GM18508 (cell line): ENCODE data around the gene RIT2.

Experiments used
- ATAC-seq: cut with Tn5 transposase; IDR thresholded peaks from one replicate; pipeline ENCODE4 v1.9.1; 2021; ENCODE audit warnings: moderate number of reproducible peaks; ENCODE audit not compliant: insufficient read depth, unreplicated experiment

Gene RIT2

GRCh38 chr18:42941021-42941420 lies 174.5 kb downstream of the RIT2 start:
- ATAC-seq, result no peak

GRCh38 chr18:42937436-42937835 lies 178.0 kb downstream of the RIT2 start:
- no peak for ATAC-seq

- ATAC-seq, result peak; percentile 80
Observed at GRCh38 chr18:42936289-42936688, 179.2 kb downstream of the RIT2 start.

- no peak for ATAC-seq
Observed at GRCh38 chr18:42931491-42931890, 184.0 kb downstream of the RIT2 start.

GRCh38 chr18:42929857-42930256 lies 185.6 kb downstream of the RIT2 start:
- ATAC-seq, result no peak

DNA sequence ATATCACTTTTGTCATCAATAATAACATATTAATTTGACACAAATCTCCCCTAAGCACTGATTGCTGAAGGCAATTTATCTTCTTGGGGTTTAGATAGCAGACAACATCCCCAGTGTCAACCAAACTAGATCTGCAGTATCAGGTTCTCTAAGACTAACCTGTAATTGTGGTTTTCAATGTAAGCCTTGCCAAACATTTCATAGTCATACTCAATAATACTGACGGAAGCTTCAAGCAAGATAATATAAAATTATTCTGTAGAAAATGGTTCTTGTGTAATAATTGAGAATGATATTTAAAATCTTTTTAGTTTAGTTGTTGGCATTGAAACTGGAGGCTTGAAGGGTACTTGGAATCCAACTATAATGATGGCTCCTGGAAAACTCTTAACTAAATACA lies 186.3 kb downstream of the RIT2 start:
- ATAC-seq, result no peak

DNA sequence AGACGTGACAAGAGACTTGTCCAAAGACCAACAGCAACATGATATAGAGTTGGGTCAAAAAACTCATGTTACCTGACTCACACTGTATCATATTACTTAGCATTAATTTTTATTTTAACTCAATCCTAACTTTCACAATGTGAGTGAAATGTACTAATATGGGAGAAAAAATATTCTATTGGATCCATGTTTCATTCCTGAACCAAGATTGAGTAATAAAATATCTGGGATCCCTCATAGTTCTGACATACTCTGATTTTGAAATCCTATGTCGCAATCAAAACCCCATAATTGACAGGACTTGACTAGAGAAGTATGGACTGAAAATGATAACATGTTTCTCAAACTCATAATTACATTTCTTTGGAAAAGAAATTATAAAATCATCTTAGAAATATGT lies 190.4 kb downstream of the RIT2 start:
- no peak for ATAC-seq

- no peak for ATAC-seq
Observed at GRCh38 chr18:42922363-42922762, 193.1 kb downstream of the RIT2 start.

GRCh38 chr18:42921226-42921737 lies 194.2 kb downstream of the RIT2 start:
- no peak for ATAC-seq

GRCh38 chr18:42920621-42921020 lies 194.9 kb downstream of the RIT2 start:
- ATAC-seq, result no peak

GRCh38 chr18:42915299-42915698 lies 200.2 kb downstream of the RIT2 start:
- ATAC-seq, result no peak

DNA sequence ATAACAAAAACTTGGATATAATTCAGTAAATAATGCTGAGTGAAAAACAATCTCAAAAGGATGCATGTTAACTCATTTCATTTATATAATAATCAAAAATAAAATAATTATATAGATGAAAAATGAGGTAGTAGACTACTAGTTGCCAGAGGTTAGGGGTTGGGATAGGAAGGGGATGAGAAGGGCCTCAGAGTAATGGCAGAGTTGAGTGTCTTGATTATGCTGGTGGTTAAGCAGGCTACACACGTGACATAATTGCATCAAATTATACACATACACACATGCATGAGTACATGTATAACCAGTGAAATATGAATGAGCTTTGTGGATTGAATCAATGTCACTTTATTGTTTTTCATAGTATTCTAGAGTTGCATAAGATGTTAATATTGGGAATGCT lies 201.0 kb downstream of the RIT2 start:
- no peak for ATAC-seq

DNA sequence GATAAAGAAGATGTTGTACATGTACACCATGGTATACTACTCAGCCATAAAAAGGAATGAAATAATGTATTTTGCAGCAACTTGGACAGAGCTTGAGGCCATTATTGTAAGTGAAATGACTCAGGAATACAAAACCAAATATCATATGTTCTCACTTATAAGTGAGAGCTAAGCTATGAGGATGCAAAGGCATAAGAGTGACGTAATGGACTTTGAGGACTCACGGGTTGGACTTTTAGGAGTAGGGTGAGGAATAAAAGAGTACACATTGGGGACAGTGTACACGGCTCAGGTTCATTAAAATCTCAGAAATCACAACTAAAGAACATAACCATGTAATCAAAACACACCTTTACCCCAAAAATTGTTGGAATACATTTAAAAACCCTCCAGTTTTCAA lies 206.4 kb downstream of the RIT2 start:
- ATAC-seq, result no peak

DNA sequence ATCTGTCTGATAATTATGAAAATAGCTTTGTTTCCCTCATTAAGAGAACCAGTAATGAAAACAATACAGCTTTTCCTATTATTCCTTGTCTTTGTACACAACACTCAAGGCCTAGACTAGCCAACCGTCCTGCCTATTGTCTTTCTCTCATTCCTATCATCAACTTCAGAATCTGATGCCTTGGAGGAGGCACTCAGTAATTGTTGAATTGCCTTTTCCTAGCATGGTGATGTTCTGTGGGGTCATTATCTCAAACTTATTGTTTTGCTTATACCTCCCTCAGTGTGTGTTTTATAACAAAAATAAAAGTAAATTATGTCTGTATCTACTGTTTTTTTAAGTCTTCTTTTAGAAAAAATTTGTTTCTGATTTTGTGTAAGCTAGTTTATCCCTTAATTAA lies 208.7 kb downstream of the RIT2 start:
- no peak for ATAC-seq

DNA sequence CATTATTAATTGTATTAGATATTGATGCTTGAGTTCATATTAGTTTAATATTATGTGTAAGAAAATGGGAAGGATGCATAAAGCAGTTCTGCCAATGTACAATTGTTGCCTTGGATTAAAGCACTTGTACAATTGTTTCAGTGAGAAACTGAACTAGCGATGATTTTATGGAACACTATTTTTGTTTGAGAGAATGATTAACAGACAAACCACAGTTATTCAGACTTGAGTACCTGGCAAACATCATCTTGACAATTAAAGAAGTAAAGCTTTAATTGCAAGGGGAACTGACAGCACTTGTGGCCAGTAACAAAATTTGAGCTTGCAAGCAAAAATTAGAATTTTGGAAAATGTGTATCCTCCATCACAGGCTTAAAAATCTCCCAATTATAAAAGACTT lies 214.3 kb downstream of the RIT2 start:
- no peak for ATAC-seq

GRCh38 chr18:42893977-42894376 lies 221.5 kb downstream of the RIT2 start:
- ATAC-seq, result no peak

- ATAC-seq, result no peak
Observed at GRCh38 chr18:42892181-42892580, 223.3 kb downstream of the RIT2 start.

DNA sequence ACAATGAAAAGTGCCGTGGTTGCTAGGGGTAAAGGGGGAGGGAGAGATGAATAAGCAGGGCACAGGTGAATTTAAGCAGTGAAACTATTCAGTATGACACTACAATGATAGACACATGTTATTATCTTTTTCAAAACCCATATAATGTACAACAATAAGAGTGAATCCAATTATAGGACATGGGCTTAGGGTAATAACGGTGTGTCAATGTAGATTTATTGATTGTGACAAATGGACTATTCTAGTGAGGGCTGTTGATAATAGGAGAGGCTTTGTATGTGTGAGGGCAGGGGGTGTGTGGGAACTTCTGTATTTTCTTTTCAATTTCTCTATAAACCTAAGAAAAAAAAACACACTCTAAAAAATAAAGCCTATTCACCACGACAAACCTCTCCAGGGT lies 223.8 kb downstream of the RIT2 start:
- ATAC-seq, result no peak

- ATAC-seq, result no peak
Observed at GRCh38 chr18:42883169-42883568, 232.3 kb downstream of the RIT2 start.

DNA sequence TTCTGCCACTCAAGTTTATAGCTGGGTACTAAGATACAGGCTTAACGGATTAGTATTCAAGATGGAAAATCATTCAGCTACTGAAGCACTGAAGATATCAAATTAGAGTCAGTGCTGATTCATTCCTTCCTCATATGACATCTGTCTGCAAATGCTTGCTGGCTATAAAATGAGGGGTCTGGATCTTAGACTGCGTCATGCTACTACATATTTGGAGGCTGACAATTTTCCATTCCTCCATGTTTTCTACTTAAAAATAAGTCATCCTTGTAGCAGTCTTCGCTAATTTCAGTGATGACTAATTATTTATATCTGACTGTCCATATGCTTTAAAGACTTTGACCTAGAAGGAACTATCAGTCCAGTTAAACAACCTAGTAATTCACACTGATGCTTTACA lies 233.4 kb downstream of the RIT2 start:
- ATAC-seq, result no peak

DNA sequence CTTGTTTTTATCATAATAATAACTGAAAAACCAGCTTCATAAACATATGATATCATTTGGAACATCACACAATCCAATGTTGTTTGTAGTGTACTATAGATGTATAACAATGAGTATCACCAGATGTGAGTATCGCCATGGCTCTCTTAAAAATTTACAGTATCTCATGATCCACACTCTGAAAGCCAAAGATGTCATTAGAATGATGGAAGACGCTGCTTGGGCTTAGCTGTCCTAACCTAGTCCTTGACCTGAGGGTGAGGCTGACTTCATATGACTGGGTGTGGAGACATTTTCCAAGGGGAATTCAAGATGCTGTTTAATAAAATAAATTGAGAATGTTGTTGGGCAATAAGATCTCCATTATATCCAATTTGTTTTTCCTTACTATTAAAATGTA lies 242.6 kb downstream of the RIT2 start:
- ATAC-seq, result no peak

- ATAC-seq, result no peak
Observed at GRCh38 chr18:42864876-42865275, 250.6 kb downstream of the RIT2 start.

- no peak for ATAC-seq
Observed at GRCh38 chr18:42861271-42861670, 254.2 kb downstream of the RIT2 start.
